CD4-positive, alpha-beta memory T cell (primary cell): ENCODE data around the gene ICOS. TPM values are rescaled to one million over a fixed set of nuclear protein-coding genes. Genes with fewer than 3 reads are reported as not detected.
A peak's percentile ranks its signal among the peaks of the same experiment; 100 is the strongest.

Experiments used
- CTCF ChIA-PET: fragments of 350-600 bp; sonication (Branson Sonifier 250); formaldehyde crosslinking; loops from one replicate; lab custom pipeline; 2021; ENCODE audit warnings: inconsistent platforms; ENCODE audit not compliant: partially characterized antibody; lab: Charles Lee
- POLR2A ChIA-PET: fragments of 350-600 bp; sonication (Branson Sonifier 250); formaldehyde crosslinking; loops from one replicate; lab custom pipeline; 2021; ENCODE audit not compliant: partially characterized antibody; lab: Charles Lee
- DNase-seq, 5 donors: peaks; one replicate each; pipeline versions ENCODE4 v3.0.0 to v3.0.0-alpha.2; 2020 to 2022; ENCODE audit warnings: mixed read lengths in 1 of 5
- H3K27ac ChIP-seq: one replicate; pipeline ENCODE4 v1.7.0; 2013; ENCODE audit warnings: low read depth, low read length
- H3K27me3 ChIP-seq: 2 replicates; pipeline ENCODE4 v1.7.0; 2013; ENCODE audit warnings: mild to moderate bottlenecking, low read length, moderate library complexity; ENCODE audit not compliant: insufficient read depth
- H3K36me3 ChIP-seq: 2 replicates; pipeline ENCODE4 v1.7.0; 2013; ENCODE audit warnings: mild to moderate bottlenecking, low read length, moderate library complexity; ENCODE audit not compliant: insufficient read depth
- H3K4me1 ChIP-seq: 2 replicates; pipeline ENCODE4 v1.7.0; 2013; ENCODE audit warnings: mild to moderate bottlenecking, low read length, moderate library complexity; ENCODE audit not compliant: insufficient read depth
- H3K4me3 ChIP-seq, 2 donors: one replicate each; pipeline ENCODE4 v1.7.0; 2013; ENCODE audit warnings: low read length in 2 of 2, mild to moderate bottlenecking in 1 of 2
- H3K9me3 ChIP-seq, 2 donors: one replicate each; pipeline ENCODE4 v1.7.0; 2013; ENCODE audit warnings: low read length in 2 of 2, control low read depth in 1 of 2; ENCODE audit not compliant: control insufficient read depth in 1 of 2
- H3K27ac Mint-ChIP-seq, 7 donors: one replicate each; pipeline ENCODE4 v1.8.0; 2020 to 2021; ENCODE audit warnings: mixed read lengths in 7 of 7, mild to moderate bottlenecking in 6 of 7, inconsistent platforms in 3 of 7, moderate library complexity in 3 of 7
- H3K27me3 Mint-ChIP-seq, 2 donors: one replicate each; pipeline ENCODE4 v1.8.0; 2020 to 2021; ENCODE audit warnings: mixed read lengths in 2 of 2
- H3K36me3 Mint-ChIP-seq, 2 donors: one replicate each; pipeline ENCODE4 v1.8.0; 2020 to 2021; ENCODE audit warnings: mixed read lengths in 2 of 2, inconsistent platforms in 1 of 2, mild to moderate bottlenecking in 1 of 2
- H3K4me1 Mint-ChIP-seq, 4 donors: one replicate each; pipeline ENCODE4 v1.8.0; 2020 to 2021; ENCODE audit warnings: mixed read lengths in 4 of 4, mild to moderate bottlenecking in 1 of 4
- H3K4me3 Mint-ChIP-seq, 8 donors: one replicate each; pipeline ENCODE4 v1.8.0; 2020 to 2021; ENCODE audit warnings: mixed read lengths in 8 of 8, mild to moderate bottlenecking in 7 of 8, moderate library complexity in 6 of 8, inconsistent platforms in 3 of 8
- H3K9me3 Mint-ChIP-seq, 8 donors: one replicate each; pipeline ENCODE4 v1.8.0; 2020 to 2021; ENCODE audit warnings: mixed read lengths in 8 of 8, mild to moderate bottlenecking in 5 of 8, inconsistent platforms in 3 of 8, moderate library complexity in 1 of 8
- intact Hi-C: fragments of 100-400 bp; cut with micrococcal nuclease; formaldehyde crosslinking; loops from one replicate; pipeline ENCODE4 v1.15.1; 2023
- polyA plus RNA-seq, 2 donors: library from polyadenylated mRNA; unstranded; fragments of 300-500 nt; fragmentation: Illumina TruSeq; gene quantifications; one replicate each; pipeline ENCODE4 v1.2.3, GENCODE V29; 2021
- total RNA-seq, 2 experiments: library from RNA; stranded (reverse); gene quantifications; one replicate each; pipeline ENCODE4 v1.2.3, GENCODE V29; 2021

The ICOS gene, protein sequence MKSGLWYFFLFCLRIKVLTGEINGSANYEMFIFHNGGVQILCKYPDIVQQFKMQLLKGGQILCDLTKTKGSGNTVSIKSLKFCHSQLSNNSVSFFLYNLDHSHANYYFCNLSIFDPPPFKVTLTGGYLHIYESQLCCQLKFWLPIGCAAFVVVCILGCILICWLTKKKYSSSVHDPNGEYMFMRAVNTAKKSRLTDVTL
- total RNA-seq: 10 to 100 TPM; 52.9 to 53.2 TPM
- 10 to 100 TPM; 28.1 to 29.1 TPM for polyA plus RNA-seq

- no peaks in the 10 kb centered on the region for H3K9me3 ChIP-seq
- Mint-ChIP-seq H3K27me3 (no peaks in the 10 kb centered on the region), H3K36me3 (peaks cover 11 to 43% of the 10 kb centered on the region in 2 donors), H3K9me3 (no peaks in the 10 kb centered on the region), H3K27ac (peak within 1 kb of the TSS; percentile 93 to 98 (median 96)), H3K4me1 (peaks cover 45 to 90% (median 60%) of the 10 kb centered on the region in 4 donors), H3K4me3 (peak within 1 kb of the TSS; percentile 91 to 99 (median 96))
- DNase-seq: peak; percentile 66 to 81 (median 73)
- CTCF ChIA-PET: interaction anchor here (2.8 kb wide), 1 partner anchor 114 kb away, joined by 9 read pairs; no protein-coding TSS in a partner anchor
- no peaks in the 10 kb centered on the region for H3K36me3 ChIP-seq
- intact Hi-C loops: loop anchor here (1.0 to 5.0 kb wide), 3 partner anchors 10 to 66 kb away; no protein-coding TSS in a partner anchor
- H3K4me1 ChIP-seq: peaks cover 63% of the 10 kb centered on the region
- POLR2A ChIA-PET: interaction anchor here (1.0 to 2.8 kb wide), 6 partner anchors 10 to 82 kb away, joined by 4 to 19 read pairs (median 10); no protein-coding TSS in a partner anchor
- H3K4me3 ChIP-seq: peak within 1 kb of the TSS; percentile 70 to 77
- H3K27me3 ChIP-seq: no peaks in the 10 kb centered on the region
- H3K27ac ChIP-seq: peak within 1 kb of the TSS; percentile 79
Observed at GRCh38 chr2:203936535-203936934, at the start of gene ICOS. TSS of gene ICOS (plus strand) at chr2:203936763. CDS start at chr2:203936815, 52 bp downstream.

- Mint-ChIP-seq H3K36me3 (no peaks in the 10 kb centered on the region), H3K27ac (peak overlapping the region in 1 of 7 donors; percentile 31), H3K9me3 (no peaks in the 10 kb centered on the region), H3K4me1 (peaks cover 2 to 13% (median 9%) of the 10 kb centered on the region in 4 donors), H3K4me3 (no peak overlapping the region), H3K27me3 (no peaks in the 10 kb centered on the region)
- ChIA-PET CTCF (interaction anchor here (1.5 to 1.8 kb wide), 2 partner anchors 10 to 30 kb away, joined by 4 to 6 read pairs; no protein-coding TSS in a partner anchor), POLR2A (interaction anchor here (1.2 to 2.4 kb wide), 3 partner anchors 13 to 34 kb away, joined by 4 to 18 read pairs (median 6); no protein-coding TSS in a partner anchor)
- H3K9me3 ChIP-seq: no peaks in the 10 kb centered on the region
- no peaks in the 10 kb centered on the region for H3K27me3 ChIP-seq
- no peaks in the 10 kb centered on the region for H3K36me3 ChIP-seq
- H3K4me3 ChIP-seq: no peak overlapping the region
- peaks cover 13% of the 10 kb centered on the region for H3K4me1 ChIP-seq
- no peak for DNase-seq
- no peak overlapping the region for H3K27ac ChIP-seq
- intact Hi-C loops: no loop called here
Observed at GRCh38 chr2:203887677-203888076, 48.9 kb upstream of the ICOS start.

DNA sequence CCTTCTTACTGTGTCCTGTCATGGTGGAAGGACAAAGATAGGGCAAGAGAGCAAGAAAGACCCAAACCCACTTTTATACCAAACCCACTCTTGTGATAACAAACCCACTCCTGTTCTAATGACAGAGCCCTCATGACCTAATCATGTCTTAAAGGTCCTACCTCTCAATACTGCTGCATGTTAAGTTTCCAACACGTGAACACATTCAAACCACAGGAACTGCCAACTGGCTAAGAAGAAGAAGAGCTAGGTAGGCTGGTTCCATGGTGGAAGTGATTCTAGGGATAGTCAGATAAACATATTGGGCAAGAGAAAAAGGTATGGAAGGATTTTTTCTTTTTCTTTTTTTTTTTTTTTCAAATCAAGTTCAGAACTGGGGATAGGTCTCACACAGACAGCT lies 47.0 kb upstream of the ICOS start:
- ChIA-PET CTCF (interaction anchor here (0.7 kb wide), 2 partner anchors 10 to 30 kb away, joined by 3 read pairs; no protein-coding TSS in a partner anchor), POLR2A (interaction anchor here (1.5 kb wide), 1 partner anchor 15 kb away, joined by 4 read pairs; no protein-coding TSS in a partner anchor)
- Mint-ChIP-seq H3K36me3 (no peaks in the 10 kb centered on the region), H3K4me1 (peaks cover 2 to 18% (median 8%) of the 10 kb centered on the region in 4 donors), H3K9me3 (no peaks in the 10 kb centered on the region), H3K27ac (no peak overlapping the region), H3K27me3 (no peaks in the 10 kb centered on the region), H3K4me3 (no peak overlapping the region)
- Histone ChIP-seq H3K27ac (no peak overlapping the region), H3K36me3 (no peaks in the 10 kb centered on the region), H3K4me1 (peaks cover 13% of the 10 kb centered on the region), H3K4me3 (no peak overlapping the region), H3K9me3 (no peaks in the 10 kb centered on the region), H3K27me3 (no peaks in the 10 kb centered on the region)
- DNase-seq: no peak
- intact Hi-C loops: no loop called here

DNA sequence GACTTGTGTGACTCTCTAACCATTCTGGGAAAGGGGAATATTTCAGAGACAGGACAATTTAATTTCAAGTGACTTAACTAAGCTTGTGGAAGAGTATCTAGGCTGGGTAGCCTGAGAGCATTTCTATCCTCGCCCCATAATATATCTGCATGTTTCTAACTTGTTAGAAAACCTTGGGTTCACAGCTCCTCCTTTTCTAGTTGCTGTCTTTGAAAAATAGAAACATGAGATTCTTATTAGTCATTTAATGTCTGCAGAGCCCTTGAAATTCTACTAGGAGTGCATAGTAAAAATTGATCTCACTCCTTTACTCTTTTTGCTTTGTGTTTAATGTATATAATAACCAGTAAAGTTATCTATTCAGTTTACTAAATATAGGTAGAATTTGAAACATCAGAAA lies 46.6 kb upstream of the ICOS start:
- POLR2A ChIA-PET: interaction anchor here (1.5 kb wide), 1 partner anchor 15 kb away, joined by 4 read pairs; no protein-coding TSS in a partner anchor
- no peak overlapping the region for H3K27ac Mint-ChIP-seq
- H3K27ac ChIP-seq: no peak overlapping the region

GRCh38 chr2:203890733-203891132 lies 45.8 kb upstream of the ICOS start:
- no peaks in the 10 kb centered on the region for H3K36me3 ChIP-seq
- H3K36me3 Mint-ChIP-seq: no peaks in the 10 kb centered on the region
- no peak overlapping the region for H3K27ac ChIP-seq
- POLR2A ChIA-PET: no interaction called here
- DNase-seq: no peak
- intact Hi-C loops: no loop called here
- H3K4me3 ChIP-seq: no peak overlapping the region
- CTCF ChIA-PET: interaction anchor here (1.0 kb wide), 1 partner anchor 9 kb away, joined by 4 read pairs; no protein-coding TSS in a partner anchor
- no peaks in the 10 kb centered on the region for H3K9me3 Mint-ChIP-seq
- H3K27me3 ChIP-seq: no peaks in the 10 kb centered on the region
- peaks cover 2 to 18% (median 8%) of the 10 kb centered on the region in 4 donors for H3K4me1 Mint-ChIP-seq
- H3K27ac Mint-ChIP-seq: no peak overlapping the region
- H3K4me1 ChIP-seq: peaks cover 13% of the 10 kb centered on the region
- H3K9me3 ChIP-seq: no peaks in the 10 kb centered on the region
- peaks cover 0 to 1% of the 10 kb centered on the region in 2 donors for H3K27me3 Mint-ChIP-seq
- H3K4me3 Mint-ChIP-seq: no peak overlapping the region

More for the DNA sequence above, 46.6 kb upstream of the ICOS start:
- no peak overlapping the region for H3K4me3 Mint-ChIP-seq
- H3K9me3 Mint-ChIP-seq: no peaks in the 10 kb centered on the region
- no peak for DNase-seq
- H3K27me3 Mint-ChIP-seq: no peaks in the 10 kb centered on the region
- intact Hi-C loops: no loop called here
- Histone ChIP-seq H3K4me3 (no peak overlapping the region), H3K27me3 (no peaks in the 10 kb centered on the region), H3K4me1 (peaks cover 13% of the 10 kb centered on the region), H3K36me3 (no peaks in the 10 kb centered on the region), H3K9me3 (no peaks in the 10 kb centered on the region)
- no peaks in the 10 kb centered on the region for H3K36me3 Mint-ChIP-seq
- H3K4me1 Mint-ChIP-seq: peaks cover 2 to 18% (median 8%) of the 10 kb centered on the region in 4 donors
- CTCF ChIA-PET: interaction anchor here (0.7 to 1.0 kb wide), 3 partner anchors 8 to 30 kb away, joined by 3 to 4 read pairs (median 3); no protein-coding TSS in a partner anchor

DNA sequence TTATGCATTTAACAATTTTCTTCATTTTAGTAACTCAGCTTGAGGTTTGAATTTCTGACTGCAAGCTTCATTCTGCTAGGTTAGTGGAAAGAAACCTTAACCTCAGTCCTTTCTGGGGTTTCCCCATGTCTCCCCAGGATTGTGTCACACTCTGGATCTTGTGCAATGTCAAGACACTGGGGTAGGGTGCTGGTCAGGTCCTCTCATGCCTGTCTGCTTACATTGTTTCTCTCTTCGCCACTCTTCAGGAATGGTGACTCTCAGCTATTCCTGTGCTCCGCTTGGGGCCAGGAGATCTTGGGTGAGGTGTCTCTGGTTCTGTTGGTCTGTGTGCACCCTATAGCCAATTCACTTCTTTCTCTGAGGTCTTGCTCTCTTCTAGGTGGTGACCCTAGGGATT lies 45.1 kb upstream of the ICOS start:
- peaks cover 7% of the 10 kb centered on the region for H3K4me1 ChIP-seq
- CTCF ChIA-PET: no interaction called here
- intact Hi-C loops: no loop called here
- H3K27me3 ChIP-seq: no peaks in the 10 kb centered on the region
- H3K4me3 ChIP-seq: no peak overlapping the region
- Mint-ChIP-seq H3K4me1 (peaks cover 1 to 13% (median 6%) of the 10 kb centered on the region in 4 donors), H3K9me3 (no peaks in the 10 kb centered on the region), H3K27ac (no peak overlapping the region), H3K4me3 (peak overlapping the region in 1 of 8 donors; percentile 22), H3K27me3 (peaks cover 0 to 1% of the 10 kb centered on the region in 2 donors), H3K36me3 (no peaks in the 10 kb centered on the region)
- POLR2A ChIA-PET: no interaction called here
- DNase-seq: no peak
- no peaks in the 10 kb centered on the region for H3K36me3 ChIP-seq
- no peaks in the 10 kb centered on the region for H3K9me3 ChIP-seq
- H3K27ac ChIP-seq: no peak overlapping the region

DNA sequence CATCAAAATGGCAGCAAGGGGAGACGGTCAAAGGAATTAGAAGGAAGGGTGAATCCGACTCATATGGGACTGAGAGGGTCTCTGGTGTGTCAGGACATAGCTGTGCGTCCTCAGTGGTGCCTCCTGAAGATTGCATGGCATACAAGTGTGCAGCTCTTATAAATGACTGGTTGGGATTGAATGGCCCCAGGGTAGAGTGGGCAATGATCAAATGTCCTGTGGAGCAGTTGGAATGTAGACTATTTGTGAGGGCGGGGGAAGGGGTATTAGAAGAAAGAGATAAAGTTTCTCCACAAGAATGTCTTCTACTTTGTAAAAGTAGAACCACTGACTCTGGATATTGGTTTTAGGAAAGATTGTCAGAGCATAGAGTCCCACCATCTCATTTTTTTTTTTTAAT lies 44.4 kb upstream of the ICOS start:
- Mint-ChIP-seq H3K9me3 (no peaks in the 10 kb centered on the region), H3K27me3 (peaks cover 0 to 1% of the 10 kb centered on the region in 2 donors), H3K4me3 (no peak overlapping the region), H3K27ac (no peak overlapping the region), H3K36me3 (no peaks in the 10 kb centered on the region), H3K4me1 (peaks cover 0 to 6% (median 1%) of the 10 kb centered on the region in 4 donors)
- intact Hi-C loops: no loop called here
- H3K36me3 ChIP-seq: no peaks in the 10 kb centered on the region
- H3K27ac ChIP-seq: no peak overlapping the region
- H3K9me3 ChIP-seq: no peaks in the 10 kb centered on the region
- no peaks in the 10 kb centered on the region for H3K27me3 ChIP-seq
- DNase-seq: no peak
- POLR2A ChIA-PET: no interaction called here
- no peak overlapping the region for H3K4me3 ChIP-seq
- H3K4me1 ChIP-seq: peaks cover under 1% of the 10 kb centered on the region
- CTCF ChIA-PET: no interaction called here
